Coronary artery (tissue), 2 donors: ENCODE measurements around the gene WFIKKN1.

Experiments
- DNase-seq: peaks from one replicate; pipeline ENCODE4 v3.0.0-alpha.2; 2017; ENCODE audit warnings: low spot score
- H3K27ac ChIP-seq, 2 donors: fragments of 200-600 bp; sonication (generic); one replicate each; pipeline ENCODE4 v1.5.1; 2016 to 2019
- H3K4me3 ChIP-seq: fragments of 200-600 bp; sonication (generic); 2 replicates; pipeline ENCODE4 v1.5.1; 2016; ENCODE audit warnings: mild to moderate bottlenecking, moderate library complexity
- TF ChIP-seq, protein P1 (sequence below): fragments of 200-600 bp; sonication (generic); IDR thresholded peaks from one replicate; pipeline ENCODE4 v1.5.1; 2019; ENCODE audit warnings: antibody characterized with exemption

The WFIKKN1 gene

DNA sequence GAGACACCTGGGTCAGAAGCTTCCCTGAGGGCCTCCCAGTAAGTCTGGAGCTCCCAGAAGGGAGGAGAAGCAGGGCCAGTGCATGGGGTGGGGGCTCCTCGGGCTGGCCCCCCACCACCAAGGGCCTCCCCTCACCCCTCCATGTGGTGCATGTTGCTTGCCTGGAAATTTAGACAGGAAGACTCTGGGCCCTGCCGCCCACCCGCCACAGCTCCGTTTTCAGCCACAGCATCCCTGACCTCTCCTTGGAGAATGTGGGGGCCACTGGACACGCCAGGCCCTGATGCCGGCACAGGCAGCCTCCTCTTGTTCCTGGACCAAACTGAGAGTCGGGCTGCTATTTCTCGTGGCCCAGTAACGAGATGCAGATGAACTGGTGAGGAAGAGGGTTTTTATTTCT is 8.1 kb downstream of the WFIKKN1 start:
- TF ChIP-seq, protein P1, sequence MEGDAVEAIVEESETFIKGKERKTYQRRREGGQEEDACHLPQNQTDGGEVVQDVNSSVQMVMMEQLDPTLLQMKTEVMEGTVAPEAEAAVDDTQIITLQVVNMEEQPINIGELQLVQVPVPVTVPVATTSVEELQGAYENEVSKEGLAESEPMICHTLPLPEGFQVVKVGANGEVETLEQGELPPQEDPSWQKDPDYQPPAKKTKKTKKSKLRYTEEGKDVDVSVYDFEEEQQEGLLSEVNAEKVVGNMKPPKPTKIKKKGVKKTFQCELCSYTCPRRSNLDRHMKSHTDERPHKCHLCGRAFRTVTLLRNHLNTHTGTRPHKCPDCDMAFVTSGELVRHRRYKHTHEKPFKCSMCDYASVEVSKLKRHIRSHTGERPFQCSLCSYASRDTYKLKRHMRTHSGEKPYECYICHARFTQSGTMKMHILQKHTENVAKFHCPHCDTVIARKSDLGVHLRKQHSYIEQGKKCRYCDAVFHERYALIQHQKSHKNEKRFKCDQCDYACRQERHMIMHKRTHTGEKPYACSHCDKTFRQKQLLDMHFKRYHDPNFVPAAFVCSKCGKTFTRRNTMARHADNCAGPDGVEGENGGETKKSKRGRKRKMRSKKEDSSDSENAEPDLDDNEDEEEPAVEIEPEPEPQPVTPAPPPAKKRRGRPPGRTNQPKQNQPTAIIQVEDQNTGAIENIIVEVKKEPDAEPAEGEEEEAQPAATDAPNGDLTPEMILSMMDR: no peak
- Histone ChIP-seq H3K4me3 (no peak overlapping the region), H3K27ac (no peak overlapping the region)
- no peak for DNase-seq

DNA sequence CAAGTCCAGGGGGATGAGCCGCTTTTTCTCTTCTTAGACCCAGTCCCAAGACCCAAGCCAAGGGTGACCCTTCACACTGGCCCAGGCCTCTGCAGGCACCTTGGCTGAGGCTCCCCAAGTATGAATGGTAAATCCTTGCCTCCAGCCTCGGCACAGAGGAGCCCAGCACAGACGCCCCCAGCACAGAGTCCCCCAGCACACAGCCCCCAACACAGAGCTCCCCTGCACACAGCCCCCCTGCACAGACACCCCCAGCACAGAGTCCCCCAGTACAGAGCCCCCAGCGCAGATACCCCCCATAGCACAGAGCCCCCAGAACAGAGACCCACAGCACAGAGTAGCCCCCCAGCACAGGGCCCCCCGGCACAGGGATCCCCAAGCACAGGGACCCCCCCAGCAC is 9.8 kb downstream of the WFIKKN1 start:
- DNase-seq: no peak
- TF ChIP-seq, protein P1: no peak
- Histone ChIP-seq H3K27ac (no peak overlapping the region), H3K4me3 (peak overlapping the region; percentile 98)

DNA sequence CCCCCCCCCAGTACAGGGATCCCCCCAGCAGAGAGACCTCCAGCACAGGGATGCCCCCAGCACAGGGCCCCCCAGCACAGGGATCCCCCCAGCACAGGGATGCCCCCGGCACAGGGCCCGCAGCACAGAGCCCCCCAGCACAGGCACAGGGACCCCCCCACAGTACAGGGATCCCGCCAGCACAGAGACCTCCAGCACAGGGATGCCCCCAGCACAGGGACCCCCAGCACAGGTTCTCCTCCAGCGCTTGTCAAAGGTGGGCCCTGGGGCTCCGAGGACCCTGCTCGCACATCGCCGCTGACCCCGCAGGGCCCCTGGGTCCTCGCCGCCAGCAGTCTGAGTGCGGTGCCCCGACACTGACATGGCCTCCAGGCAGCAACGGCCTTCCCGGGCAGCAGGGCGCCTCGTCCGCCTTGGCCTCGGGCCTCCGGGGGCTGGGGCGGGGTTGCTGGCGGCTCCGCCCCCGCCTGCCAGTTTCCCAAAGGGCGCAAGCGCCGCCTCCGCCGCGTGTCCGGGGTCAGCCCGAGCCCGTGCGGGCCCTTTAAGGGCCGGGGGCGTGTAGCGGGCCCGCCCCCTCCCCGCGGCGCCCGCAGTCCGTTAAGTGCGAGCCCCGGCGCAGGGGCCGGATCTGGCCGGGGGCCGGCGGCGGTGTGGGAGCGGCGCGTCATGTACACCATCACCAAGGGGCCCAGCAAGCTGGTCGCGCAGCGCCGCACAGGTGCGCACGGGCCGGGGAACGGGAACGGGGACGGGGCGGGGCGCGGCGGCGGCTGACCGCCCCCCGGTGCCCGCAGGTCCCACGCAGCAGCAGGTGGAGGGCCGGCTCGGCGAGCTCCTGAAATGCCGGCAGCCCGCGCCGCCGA is 10.8 kb downstream of the WFIKKN1 start, which contains the start of gene MCRIP2:
TSS of gene MCRIP2 (plus strand) at position 503 of the 863 bp plus-strand sequence. CDS start at position 667, 164 bp downstream.
- TF ChIP-seq, protein P1: no peak
- DNase-seq: peak; percentile 88
- H3K4me3 ChIP-seq: peak within 1 kb of the TSS; percentile 98

DNA sequence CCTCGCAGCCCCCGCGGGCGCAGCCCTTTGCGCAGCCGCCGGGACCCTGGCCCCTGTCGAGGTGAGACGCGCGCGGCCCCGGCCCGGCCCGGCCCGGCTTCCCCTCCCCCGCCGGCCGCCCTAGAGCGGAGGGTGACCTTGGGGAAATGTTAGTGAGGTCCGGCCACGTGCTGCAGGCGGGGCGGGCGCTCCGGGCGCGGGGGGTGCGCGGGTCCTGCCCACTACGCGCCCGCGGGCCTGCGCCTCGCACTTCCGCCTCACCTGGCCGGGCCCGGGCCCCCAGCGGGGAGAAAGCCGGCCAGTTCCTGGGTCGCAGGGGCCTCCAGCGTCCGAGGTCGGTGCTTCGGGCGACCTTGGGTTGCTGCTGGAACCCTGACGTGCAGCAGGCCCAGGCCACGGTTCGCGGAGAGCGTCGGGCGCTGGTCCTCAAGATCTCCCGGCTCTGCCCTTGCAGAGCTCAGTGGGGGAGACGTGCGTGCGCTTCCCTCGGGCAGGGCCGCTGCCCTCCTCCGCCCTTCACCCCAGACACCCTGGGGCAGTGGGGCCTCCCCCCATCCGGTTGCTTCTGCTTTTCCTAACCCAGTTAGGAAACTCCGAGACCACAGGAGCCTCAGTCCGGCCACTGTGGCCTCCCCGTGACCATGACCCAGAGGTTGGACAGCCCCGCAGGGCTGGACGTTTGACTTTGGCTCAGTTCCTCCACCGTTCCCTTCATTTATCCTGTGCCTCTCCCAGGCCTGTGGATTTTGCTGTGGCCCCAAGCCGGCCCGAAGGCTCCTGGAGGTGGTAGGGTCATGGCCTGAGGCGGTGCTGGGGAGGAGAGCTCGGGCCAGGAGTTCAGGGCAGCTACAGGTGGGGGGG is 11.6 kb downstream of the WFIKKN1 start:
- TF ChIP-seq, protein P1: no peak
- no peak for DNase-seq
- Histone ChIP-seq H3K4me3 (peak overlapping the region; percentile 98), H3K27ac (peak overlapping the region; percentile 73 to 93)

More for the DNA sequence above, 10.8 kb downstream of the WFIKKN1 start, which contains the start of gene MCRIP2:
- H3K27ac ChIP-seq: peak within 1 kb of the TSS; percentile 73 to 93

DNA sequence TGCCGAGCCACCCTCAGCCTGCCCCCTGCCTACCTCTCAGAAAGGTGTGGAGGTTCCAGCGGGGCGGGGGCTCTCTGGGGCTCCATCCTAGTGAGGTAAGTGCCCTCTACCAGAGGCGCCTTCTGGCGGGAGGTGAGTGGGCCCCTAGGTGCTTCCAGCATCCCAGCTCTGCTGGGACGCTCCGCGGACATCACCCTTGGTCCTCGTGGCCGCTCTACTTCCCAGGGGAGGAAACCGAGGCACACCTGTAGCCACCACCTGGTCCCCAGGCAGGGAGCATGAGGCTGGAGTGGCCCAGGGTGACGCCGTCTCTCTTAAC is 12.2 kb downstream of the WFIKKN1 start:
- TF ChIP-seq, protein P1: no peak
- Histone ChIP-seq H3K4me3 (peak overlapping the region; percentile 98), H3K27ac (peak overlapping the region in 1 of 2 donors; percentile 93)
- DNase-seq: no peak

DNA sequence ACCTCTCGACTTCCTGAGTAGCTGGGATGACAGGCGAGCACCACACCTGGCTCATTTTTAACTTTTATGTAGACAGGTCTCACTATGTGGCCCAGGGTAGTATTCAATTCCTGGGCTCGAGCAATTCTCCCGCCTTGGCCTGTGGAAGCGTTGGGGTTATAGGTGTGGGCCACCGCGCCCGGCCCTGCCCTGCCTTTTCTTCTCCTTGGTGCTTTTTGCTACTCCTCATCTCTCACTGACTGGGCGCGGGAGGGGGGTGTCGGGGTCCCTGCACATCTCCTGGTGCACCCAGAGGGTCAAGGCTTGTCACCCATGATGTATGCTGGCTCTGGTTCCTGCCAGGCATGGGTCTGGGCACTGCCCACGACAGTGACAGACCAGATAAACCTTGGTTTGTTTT is 13.8 kb downstream of the WFIKKN1 start:
- no peak overlapping the region for H3K4me3 ChIP-seq
- no peak for DNase-seq
- TF ChIP-seq, protein P1: no peak
- no peak overlapping the region for H3K27ac ChIP-seq
